Globus pallidus (tissue), 1 donor: ENCODE results near the gene FAAP20.
"Not testable (repeated sequence)": the region's sequence is repeated elsewhere in the genome, so short reads cannot be mapped to it uniquely, and the experiment has no call there.

Experiments
- DNase-seq: peaks from one replicate; pipeline ENCODE4 v3.0.0-alpha.2; 2015; ENCODE audit warnings: low spot score

FAAP20 gene

GRCh38 chr1:2156866-2157265 lies 37.7 kb downstream of the FAAP20 start:
- no peak for DNase-seq

- no peak for DNase-seq
Observed at GRCh38 chr1:2155788-2156187, 38.8 kb downstream of the FAAP20 start.

- DNase-seq, result no peak
Observed at GRCh38 chr1:2155147-2155598, 39.4 kb downstream of the FAAP20 start.

GRCh38 chr1:2154022-2154421 lies 40.5 kb downstream of the FAAP20 start:
- no peak for DNase-seq

GRCh38 chr1:2152954-2153353 lies 41.6 kb downstream of the FAAP20 start:
- DNase-seq, result no peak

- DNase-seq, result no peak
Observed at GRCh38 chr1:2151911-2152310, 42.7 kb downstream of the FAAP20 start.

- DNase-seq, result no peak
Observed at GRCh38 chr1:2151252-2151651, 43.3 kb downstream of the FAAP20 start.

- no peak for DNase-seq
Observed at GRCh38 chr1:2150801-2151200, 43.8 kb downstream of the FAAP20 start.

GRCh38 chr1:2148691-2149090 lies 45.9 kb downstream of the FAAP20 start:
- no peak for DNase-seq

- not testable (repeated sequence) for DNase-seq
Observed at GRCh38 chr1:2147869-2148268, 46.7 kb downstream of the FAAP20 start.

- no peak for DNase-seq
Observed at GRCh38 chr1:2146836-2147517, 47.6 kb downstream of the FAAP20 start.

GRCh38 chr1:2145946-2146835 lies 48.4 kb downstream of the FAAP20 start:
- DNase-seq, result no peak

GRCh38 chr1:2144501-2145090 lies 50.0 kb downstream of the FAAP20 start:
- no peak for DNase-seq

GRCh38 chr1:2143814-2144500 lies 50.6 kb downstream of the FAAP20 start:
- DNase-seq, result no peak

- no peak for DNase-seq
Observed at GRCh38 chr1:2141025-2141424, 53.5 kb downstream of the FAAP20 start.
